ENCODE data around the gene PPP1R13B.

DNA sequence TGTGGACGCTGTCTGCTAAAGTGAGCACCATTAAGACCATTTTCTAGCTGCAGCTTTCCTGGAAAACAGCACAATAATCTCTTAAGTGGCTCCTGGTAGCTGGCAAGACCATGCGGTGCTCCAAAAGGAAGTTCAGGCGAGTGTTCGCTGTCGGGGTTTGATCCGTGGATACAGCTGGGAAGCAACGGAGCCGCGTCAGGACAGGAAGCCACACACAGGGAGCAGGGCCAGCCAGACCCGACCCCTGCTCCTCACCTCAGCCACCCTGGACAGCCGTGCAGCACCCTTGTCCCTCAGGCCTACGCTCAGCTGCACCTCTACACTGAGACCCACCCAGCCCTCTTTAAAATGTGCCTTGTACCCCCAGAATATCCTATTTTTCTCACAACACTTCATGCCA is 112.4 kb downstream of the PPP1R13B start:
- TF ChIP-seq, protein P1, sequence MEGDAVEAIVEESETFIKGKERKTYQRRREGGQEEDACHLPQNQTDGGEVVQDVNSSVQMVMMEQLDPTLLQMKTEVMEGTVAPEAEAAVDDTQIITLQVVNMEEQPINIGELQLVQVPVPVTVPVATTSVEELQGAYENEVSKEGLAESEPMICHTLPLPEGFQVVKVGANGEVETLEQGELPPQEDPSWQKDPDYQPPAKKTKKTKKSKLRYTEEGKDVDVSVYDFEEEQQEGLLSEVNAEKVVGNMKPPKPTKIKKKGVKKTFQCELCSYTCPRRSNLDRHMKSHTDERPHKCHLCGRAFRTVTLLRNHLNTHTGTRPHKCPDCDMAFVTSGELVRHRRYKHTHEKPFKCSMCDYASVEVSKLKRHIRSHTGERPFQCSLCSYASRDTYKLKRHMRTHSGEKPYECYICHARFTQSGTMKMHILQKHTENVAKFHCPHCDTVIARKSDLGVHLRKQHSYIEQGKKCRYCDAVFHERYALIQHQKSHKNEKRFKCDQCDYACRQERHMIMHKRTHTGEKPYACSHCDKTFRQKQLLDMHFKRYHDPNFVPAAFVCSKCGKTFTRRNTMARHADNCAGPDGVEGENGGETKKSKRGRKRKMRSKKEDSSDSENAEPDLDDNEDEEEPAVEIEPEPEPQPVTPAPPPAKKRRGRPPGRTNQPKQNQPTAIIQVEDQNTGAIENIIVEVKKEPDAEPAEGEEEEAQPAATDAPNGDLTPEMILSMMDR (IDR thresholded peaks at IDR 0.05) = no peak
- TF ChIP-seq CREM (CRISPR knock-in tag; IDR thresholded peaks at IDR 0.05) (no peak), TEAD4 (CRISPR knock-in tag; IDR thresholded peaks at IDR 0.05) (no peak), TP53 (CRISPR knock-in tag; IDR thresholded peaks at IDR 0.05) (no peak), MYBL2 (CRISPR knock-in tag; IDR thresholded peaks at IDR 0.05) (no peak)
- TF ChIP-seq, protein P2, sequence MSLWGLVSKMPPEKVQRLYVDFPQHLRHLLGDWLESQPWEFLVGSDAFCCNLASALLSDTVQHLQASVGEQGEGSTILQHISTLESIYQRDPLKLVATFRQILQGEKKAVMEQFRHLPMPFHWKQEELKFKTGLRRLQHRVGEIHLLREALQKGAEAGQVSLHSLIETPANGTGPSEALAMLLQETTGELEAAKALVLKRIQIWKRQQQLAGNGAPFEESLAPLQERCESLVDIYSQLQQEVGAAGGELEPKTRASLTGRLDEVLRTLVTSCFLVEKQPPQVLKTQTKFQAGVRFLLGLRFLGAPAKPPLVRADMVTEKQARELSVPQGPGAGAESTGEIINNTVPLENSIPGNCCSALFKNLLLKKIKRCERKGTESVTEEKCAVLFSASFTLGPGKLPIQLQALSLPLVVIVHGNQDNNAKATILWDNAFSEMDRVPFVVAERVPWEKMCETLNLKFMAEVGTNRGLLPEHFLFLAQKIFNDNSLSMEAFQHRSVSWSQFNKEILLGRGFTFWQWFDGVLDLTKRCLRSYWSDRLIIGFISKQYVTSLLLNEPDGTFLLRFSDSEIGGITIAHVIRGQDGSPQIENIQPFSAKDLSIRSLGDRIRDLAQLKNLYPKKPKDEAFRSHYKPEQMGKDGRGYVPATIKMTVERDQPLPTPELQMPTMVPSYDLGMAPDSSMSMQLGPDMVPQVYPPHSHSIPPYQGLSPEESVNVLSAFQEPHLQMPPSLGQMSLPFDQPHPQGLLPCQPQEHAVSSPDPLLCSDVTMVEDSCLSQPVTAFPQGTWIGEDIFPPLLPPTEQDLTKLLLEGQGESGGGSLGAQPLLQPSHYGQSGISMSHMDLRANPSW (CRISPR knock-in tag; conservative IDR thresholded peaks at IDR 0.05; ENCODE audit: low read depth) = no peak
- TF ChIP-seq, protein P3, sequence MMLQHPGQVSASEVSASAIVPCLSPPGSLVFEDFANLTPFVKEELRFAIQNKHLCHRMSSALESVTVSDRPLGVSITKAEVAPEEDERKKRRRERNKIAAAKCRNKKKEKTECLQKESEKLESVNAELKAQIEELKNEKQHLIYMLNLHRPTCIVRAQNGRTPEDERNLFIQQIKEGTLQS (CRISPR knock-in tag; conservative IDR thresholded peaks at IDR 0.05) = no peak
- TF ChIP-seq, protein P4, sequence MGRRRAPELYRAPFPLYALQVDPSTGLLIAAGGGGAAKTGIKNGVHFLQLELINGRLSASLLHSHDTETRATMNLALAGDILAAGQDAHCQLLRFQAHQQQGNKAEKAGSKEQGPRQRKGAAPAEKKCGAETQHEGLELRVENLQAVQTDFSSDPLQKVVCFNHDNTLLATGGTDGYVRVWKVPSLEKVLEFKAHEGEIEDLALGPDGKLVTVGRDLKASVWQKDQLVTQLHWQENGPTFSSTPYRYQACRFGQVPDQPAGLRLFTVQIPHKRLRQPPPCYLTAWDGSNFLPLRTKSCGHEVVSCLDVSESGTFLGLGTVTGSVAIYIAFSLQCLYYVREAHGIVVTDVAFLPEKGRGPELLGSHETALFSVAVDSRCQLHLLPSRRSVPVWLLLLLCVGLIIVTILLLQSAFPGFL (CRISPR knock-in tag; IDR thresholded peaks at IDR 0.05; ENCODE audit: borderline replicate concordance) = no peak

Measured in WTC11 (cell line).